Measurements from ENCODE around the gene ZC3H12D. TPM values are rescaled to one million over a fixed set of nuclear protein-coding genes. Genes with fewer than 3 reads are reported as not detected.

ZC3H12D gene
- total RNA-seq, 1 donor from 2014 or later: 1.6 TPM

Other genes with a start within 250 kb of the ZC3H12D start
- 98.8 TPM for gene TAB2, start 167.3 kb downstream of the ZC3H12D start, total RNA-seq
- gene SUMO4, start 84.8 kb downstream of the ZC3H12D start, total RNA-seq: 7.1 TPM
- 37.4 TPM for gene PPIL4, start 61.0 kb upstream of the ZC3H12D start, total RNA-seq
- gene GINM1, start 81.4 kb upstream of the ZC3H12D start, total RNA-seq: 49.7 TPM
- gene KATNA1, start 163.7 kb upstream of the ZC3H12D start, total RNA-seq: 17.1 TPM
- gene LATS1, start 233.1 kb upstream of the ZC3H12D start, total RNA-seq: 41.5 TPM